Hepatocyte (in vitro differentiated cells): Measurements from ENCODE around the gene KSR2. TPM values are rescaled to one million over a fixed set of nuclear protein-coding genes. Genes with fewer than 3 reads are reported as not detected.

Experiments
- DNase-seq: peaks from one replicate; pipeline ENCODE4 v3.0.0-alpha.2; 2016; ENCODE audit warnings: low spot score
- H2AFZ ChIP-seq: fragments of 200-600 bp; sonication (generic); 2 replicates; pipeline ENCODE4 v1.6.0; 2016; ENCODE audit warnings: antibody characterized with exemption, mild to moderate bottlenecking
- H3K27ac ChIP-seq: fragments of 200-600 bp; sonication (generic); 2 replicates; pipeline ENCODE4 v1.5.1; 2016; ENCODE audit warnings: mild to moderate bottlenecking
- H3K27me3 ChIP-seq: fragments of 200-600 bp; sonication (generic); 2 replicates; pipeline ENCODE4 v1.6.1; 2016
- H3K36me3 ChIP-seq: fragments of 200-600 bp; sonication (generic); replicated peaks from 2 replicates; pipeline ENCODE4 v1.5.1; 2016; ENCODE audit warnings: low read depth; ENCODE audit not compliant: insufficient read depth
- H3K4me1 ChIP-seq: fragments of 200-600 bp; sonication (generic); 2 replicates; pipeline ENCODE4 v1.5.1; 2016; ENCODE audit warnings: mild to moderate bottlenecking, moderate library complexity; ENCODE audit not compliant: insufficient read depth
- H3K4me2 ChIP-seq: fragments of 200-600 bp; sonication (generic); 2 replicates; pipeline ENCODE4 v1.6.0; 2016
- H3K4me3 ChIP-seq: fragments of 200-600 bp; sonication (generic); 2 replicates; pipeline ENCODE4 v1.5.1; 2016; ENCODE audit warnings: mild to moderate bottlenecking
- H3K79me2 ChIP-seq: fragments of 200-600 bp; sonication (generic); 2 replicates; pipeline ENCODE4 v1.6.0; 2017; ENCODE audit warnings: mild to moderate bottlenecking
- H3K9me2 ChIP-seq: fragments of 200-600 bp; sonication (generic); replicated peaks from 2 replicates; pipeline ENCODE4 v1.6.0; 2017; ENCODE audit warnings: mild to moderate bottlenecking; ENCODE audit not compliant: insufficient read depth
- H3K9me3 ChIP-seq: fragments of 200-600 bp; sonication (generic); 2 replicates; pipeline ENCODE4 v1.5.1; 2016; ENCODE audit warnings: low read depth, mild to moderate bottlenecking
- H4K20me1 ChIP-seq: fragments of 200-600 bp; sonication (generic); 2 replicates; pipeline ENCODE4 v1.6.0; 2016; ENCODE audit warnings: mild to moderate bottlenecking; ENCODE audit not compliant: insufficient read depth, poor library complexity, severe bottlenecking
- CTCF ChIP-seq: fragments of 200-600 bp; sonication (generic); IDR thresholded peaks from 2 replicates; pipeline ENCODE4 v1.5.1; 2016; ENCODE audit warnings: antibody characterized with exemption, mild to moderate bottlenecking; ENCODE audit not compliant: poor library complexity
- EZH2 ChIP-seq: fragments of 200-600 bp; sonication (generic); IDR thresholded peaks from 2 replicates; pipeline ENCODE4 v1.6.1; 2016; ENCODE audit warnings: antibody characterized with exemption, mild to moderate bottlenecking, borderline replicate concordance
- EZH2phosphoT487 ChIP-seq: fragments of 200-600 bp; sonication (generic); IDR thresholded peaks from one replicate; pipeline ENCODE4 v1.6.1; 2018; ENCODE audit warnings: antibody characterized with exemption, mild to moderate bottlenecking, low read depth, moderate library complexity; ENCODE audit not compliant: unreplicated experiment, severe bottlenecking
- WGBS: methylation state at CpG from one replicate; pipeline ENCODE4 v1.1.6; 2016; ENCODE audit warnings: low lambda C conversion rate; ENCODE audit errors: missing lambda C conversion rate; 5-methylcytosine and 5-hydroxymethylcytosine counted together
- polyA plus RNA-seq: library from polyadenylated mRNA; unstranded; fragments of >200 nt; fragmentation: Nextera tagmentation; extraction: Ambion mirVana; gene quantifications from 2 replicates; pipeline ENCODE4 v1.2.1, GENCODE V29; 2016
- total RNA-seq: library from RNA; depleted of rRNA; stranded (reverse); fragments of >200 nt; gene quantifications from 2 replicates; pipeline ENCODE4 v1.2.3, GENCODE V29; 2014

The KSR2 gene
- total and polyA plus RNA-seq, 2 experiments from 2014 or later, result 0.37 to 0.46 TPM

- no peaks in the 10 kb centered on the region for H3K9me2 ChIP-seq
- H3K27ac ChIP-seq, result no peak overlapping the region
- H3K79me2 ChIP-seq, result no peaks in the 10 kb centered on the region
- no peak overlapping the region for H3K4me2 ChIP-seq
- no peak for DNase-seq
- TF ChIP-seq EZH2, result no peak
- TF ChIP-seq CTCF, result no peak
- no peak for TF ChIP-seq EZH2phosphoT487
- H3K9me3 ChIP-seq, result no peaks in the 10 kb centered on the region
- no peak overlapping the region for H2AFZ ChIP-seq
- H3K27me3 ChIP-seq, result no peaks in the 10 kb centered on the region
- no peaks in the 10 kb centered on the region for H4K20me1 ChIP-seq
- no peak overlapping the region for H3K4me3 ChIP-seq
- no peaks in the 10 kb centered on the region for H3K36me3 ChIP-seq
- peaks cover 4% of the 10 kb centered on the region for H3K4me1 ChIP-seq
Measured at GRCh38 chr12:117679776-117680175, 289.0 kb downstream of the KSR2 start.

GRCh38 chr12:117674763-117675162, 294.0 kb downstream of the KSR2 start:
- no peak for TF ChIP-seq EZH2phosphoT487
- WGBS, result 77% methylated on average over 1 of the region's 1 CpG
- no peak for DNase-seq
- H3K36me3 ChIP-seq, result no peaks in the 10 kb centered on the region
- H2AFZ ChIP-seq, result no peak overlapping the region
- H3K9me3 ChIP-seq, result no peaks in the 10 kb centered on the region
- H3K4me2 ChIP-seq, result no peak overlapping the region
- H3K27ac ChIP-seq, result no peak overlapping the region
- H3K4me1 ChIP-seq, result no peaks in the 10 kb centered on the region
- H3K9me2 ChIP-seq, result no peaks in the 10 kb centered on the region
- no peaks in the 10 kb centered on the region for H3K79me2 ChIP-seq
- no peaks in the 10 kb centered on the region for H3K27me3 ChIP-seq
- no peaks in the 10 kb centered on the region for H4K20me1 ChIP-seq
- no peak overlapping the region for H3K4me3 ChIP-seq

- Histone ChIP-seq H3K79me2 (no peaks in the 10 kb centered on the region), H3K27ac (no peak overlapping the region), H3K36me3 (no peaks in the 10 kb centered on the region), H3K4me3 (no peak overlapping the region), H3K4me1 (no peaks in the 10 kb centered on the region), H3K9me3 (no peaks in the 10 kb centered on the region), H3K9me2 (no peaks in the 10 kb centered on the region), H3K4me2 (no peak overlapping the region), H4K20me1 (no peaks in the 10 kb centered on the region), H3K27me3 (peaks cover under 1% of the 10 kb centered on the region), H2AFZ (no peak overlapping the region)
- no peak for DNase-seq
- TF ChIP-seq EZH2 (no peak), CTCF (no peak), EZH2phosphoT487 (no peak)
- WGBS, result 93% methylated on average over 3 of the region's 3 CpGs
Measured at GRCh38 chr12:117674313-117674712, 294.5 kb downstream of the KSR2 start.

GRCh38 chr12:117671734-117672133, 297.1 kb downstream of the KSR2 start:
- Histone ChIP-seq H4K20me1 (no peaks in the 10 kb centered on the region), H2AFZ (no peak overlapping the region), H3K4me3 (no peak overlapping the region), H3K27me3 (peaks cover 10% of the 10 kb centered on the region), H3K4me1 (no peaks in the 10 kb centered on the region), H3K9me2 (no peaks in the 10 kb centered on the region), H3K36me3 (no peaks in the 10 kb centered on the region), H3K27ac (no peak overlapping the region), H3K79me2 (no peaks in the 10 kb centered on the region), H3K4me2 (no peak overlapping the region), H3K9me3 (no peaks in the 10 kb centered on the region)
- peak; percentile 41 for DNase-seq
- TF ChIP-seq CTCF (peak; percentile 53), EZH2phosphoT487 (no peak), EZH2 (no peak)
- WGBS, result 28% methylated on average over 6 of the region's 8 CpGs
